HG03558 (cell line): ENCODE results near the gene UNC5C.

ENCODE experiments used
- ATAC-seq: cut with Tn5 transposase; IDR thresholded peaks from one replicate; pipeline ENCODE4 v1.9.1; 2021; ENCODE audit warnings: moderate number of reproducible peaks; ENCODE audit not compliant: unreplicated experiment; ENCODE audit errors: extremely low read depth

UNC5C gene

DNA sequence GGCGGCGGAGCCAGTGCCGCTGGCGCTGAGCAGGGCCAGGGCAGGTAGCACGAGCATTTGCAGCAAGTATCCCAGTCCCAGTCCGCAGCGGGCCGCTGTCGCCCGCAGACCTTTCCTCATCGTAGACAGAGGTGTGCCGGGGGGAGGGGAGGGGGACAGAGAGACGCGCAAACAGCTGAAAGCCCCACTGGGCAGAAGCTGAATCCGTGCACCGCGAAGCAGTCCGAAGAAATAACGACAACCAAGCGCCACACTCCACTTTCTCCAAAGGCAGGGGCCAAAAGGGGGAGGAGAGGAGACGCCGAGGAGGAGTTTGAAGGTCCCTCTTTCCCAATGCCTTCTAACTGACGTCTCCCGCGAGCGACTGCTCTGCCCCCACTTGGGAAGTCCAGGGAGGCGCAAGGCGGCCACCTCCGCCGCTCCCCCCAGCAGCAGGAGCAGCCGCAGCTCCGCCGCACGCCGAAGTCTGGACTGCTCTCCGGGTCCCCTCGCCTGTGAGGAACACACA is at the start of gene UNC5C:
TSS of gene UNC5C (minus strand) at position 236 of the 508 bp plus-strand sequence.
- no peak for ATAC-seq

DNA sequence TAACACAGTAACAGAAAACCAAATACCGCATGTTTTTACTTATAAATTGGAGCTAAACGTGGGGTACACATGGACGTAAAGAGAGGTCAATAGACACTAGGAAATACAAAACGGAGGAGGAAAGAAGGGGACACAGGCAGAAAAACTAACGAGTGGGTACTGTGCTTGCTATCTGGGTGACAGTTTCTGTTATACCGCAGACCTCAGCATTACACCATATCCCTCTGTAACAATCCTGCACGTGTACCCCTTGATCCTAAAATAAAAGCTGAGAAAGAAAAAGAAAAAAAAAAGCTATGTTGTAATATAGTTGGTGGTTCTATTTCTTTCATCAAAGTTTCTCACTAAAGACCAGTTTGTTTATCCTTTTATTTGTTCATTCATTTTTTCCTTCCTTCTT is 47.9 kb upstream of the UNC5C start:
- no peak for ATAC-seq

DNA sequence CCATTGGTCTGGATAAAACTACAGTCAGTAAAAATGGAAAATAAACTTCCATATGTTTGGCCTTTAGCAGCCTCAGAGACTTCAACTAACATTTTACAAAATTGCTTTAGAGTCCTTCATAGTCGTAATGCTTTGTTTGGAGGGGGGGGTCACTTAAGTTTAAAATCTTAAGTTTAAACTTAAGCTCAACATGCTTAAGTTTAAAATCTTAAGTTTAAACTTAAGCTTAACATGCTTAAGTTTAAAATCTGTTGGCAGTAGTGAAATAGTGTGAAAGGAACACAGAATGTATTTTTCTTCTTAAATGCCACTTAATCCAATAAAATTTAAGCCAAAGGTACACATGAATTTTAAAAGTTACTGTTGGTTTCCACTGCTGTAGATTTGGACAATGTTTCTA is 45.9 kb upstream of the UNC5C start:
- ATAC-seq = no peak

- ATAC-seq = no peak
These were observed 45.2 kb upstream of the UNC5C start for GRCh38 chr4:95594013-95594412.

DNA sequence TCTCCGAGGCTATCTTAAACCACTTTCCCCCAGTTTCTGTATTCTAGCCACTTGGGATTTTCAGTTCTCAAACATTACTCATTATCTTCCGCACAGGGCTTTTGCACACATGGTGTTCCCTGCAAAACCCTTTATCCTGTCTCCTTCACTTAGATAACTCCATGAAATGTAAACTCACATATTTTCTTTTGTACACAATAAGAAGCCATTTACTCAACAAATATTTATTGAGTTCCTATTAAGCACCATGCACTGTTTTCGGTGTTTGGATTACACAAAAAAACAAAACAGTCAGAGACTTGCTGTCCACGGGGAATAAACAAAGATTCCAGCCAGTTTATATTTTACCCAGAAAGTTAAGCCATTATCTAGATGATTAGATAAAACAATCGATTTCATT is 42.5 kb upstream of the UNC5C start:
- ATAC-seq = no peak

DNA sequence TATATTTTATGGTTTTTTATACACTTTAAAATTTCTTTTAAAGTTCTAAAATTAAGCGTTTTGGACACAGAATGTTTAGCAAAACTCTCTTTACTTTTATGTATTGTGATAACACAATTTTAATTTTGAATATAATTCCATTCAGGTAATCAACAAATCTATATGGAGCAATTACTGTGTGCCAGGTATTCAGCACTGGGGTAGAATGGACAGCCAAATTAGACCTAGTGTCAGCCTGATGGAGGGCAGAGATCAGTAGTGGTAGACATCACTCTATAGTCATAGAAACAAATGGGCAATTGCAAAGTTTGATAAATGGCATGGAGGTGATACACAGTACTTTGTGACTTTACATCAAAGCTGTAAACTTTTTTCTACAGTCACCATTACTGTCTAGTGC is 41.8 kb upstream of the UNC5C start:
- ATAC-seq = no peak

GRCh38 chr4:95585016-95585695 is 36.4 kb upstream of the UNC5C start:
- no peak for ATAC-seq

- ATAC-seq = no peak
These were observed 31.5 kb upstream of the UNC5C start for GRCh38 chr4:95580226-95580625.

DNA sequence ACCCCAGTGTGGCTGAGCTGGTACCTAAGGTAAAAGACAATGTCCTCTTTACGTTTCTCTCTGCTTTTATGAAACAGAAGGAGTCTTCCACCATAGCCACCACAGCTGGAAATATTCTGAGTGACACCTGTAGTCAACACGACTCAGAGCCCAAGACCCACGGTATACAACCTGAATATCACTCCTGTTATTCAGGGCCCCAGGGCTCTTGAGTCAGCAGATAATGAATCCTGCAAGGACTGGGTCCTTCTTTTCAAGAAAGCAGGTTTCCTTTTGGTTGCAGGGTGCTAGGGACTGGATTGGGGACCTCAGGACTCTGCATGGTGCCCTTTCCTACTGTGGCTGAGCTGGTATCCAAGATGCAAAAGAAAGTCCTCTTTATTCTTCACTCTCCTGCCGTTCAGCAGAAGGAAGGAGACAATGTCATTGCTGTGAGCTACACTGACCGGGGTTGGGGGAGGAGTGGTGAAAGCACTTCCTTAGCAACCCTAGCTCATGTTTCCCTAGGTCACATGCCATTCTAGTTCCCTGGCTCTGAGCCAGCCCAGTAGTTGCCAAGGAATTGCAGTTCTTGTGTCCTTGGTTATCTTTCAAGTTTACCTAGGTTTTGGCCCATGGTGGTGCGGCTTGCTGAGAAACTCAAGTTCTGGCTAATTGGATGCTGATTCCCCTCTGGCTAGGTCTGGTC is 23.7 kb upstream of the UNC5C start:
- ATAC-seq = no peak

DNA sequence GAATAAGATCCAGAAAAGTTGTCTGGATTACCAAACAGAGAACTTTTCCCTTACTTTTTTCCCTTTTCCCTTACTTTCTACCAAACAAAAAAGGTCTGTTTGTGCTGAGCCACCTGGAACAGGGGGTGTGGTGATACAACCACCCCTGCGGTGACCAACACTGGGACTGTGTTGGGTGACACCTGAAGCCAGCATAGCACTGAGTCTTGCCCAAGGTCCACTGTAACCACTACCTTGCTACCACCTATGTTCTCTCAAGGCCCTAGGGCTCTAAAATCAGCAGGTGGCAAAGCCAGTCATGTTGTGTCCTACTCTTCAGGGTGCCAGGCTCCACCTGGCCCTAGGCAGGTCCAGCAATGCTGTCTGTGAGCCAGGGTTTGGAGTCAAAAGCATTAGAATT is 22.8 kb upstream of the UNC5C start:
- ATAC-seq = no peak

DNA sequence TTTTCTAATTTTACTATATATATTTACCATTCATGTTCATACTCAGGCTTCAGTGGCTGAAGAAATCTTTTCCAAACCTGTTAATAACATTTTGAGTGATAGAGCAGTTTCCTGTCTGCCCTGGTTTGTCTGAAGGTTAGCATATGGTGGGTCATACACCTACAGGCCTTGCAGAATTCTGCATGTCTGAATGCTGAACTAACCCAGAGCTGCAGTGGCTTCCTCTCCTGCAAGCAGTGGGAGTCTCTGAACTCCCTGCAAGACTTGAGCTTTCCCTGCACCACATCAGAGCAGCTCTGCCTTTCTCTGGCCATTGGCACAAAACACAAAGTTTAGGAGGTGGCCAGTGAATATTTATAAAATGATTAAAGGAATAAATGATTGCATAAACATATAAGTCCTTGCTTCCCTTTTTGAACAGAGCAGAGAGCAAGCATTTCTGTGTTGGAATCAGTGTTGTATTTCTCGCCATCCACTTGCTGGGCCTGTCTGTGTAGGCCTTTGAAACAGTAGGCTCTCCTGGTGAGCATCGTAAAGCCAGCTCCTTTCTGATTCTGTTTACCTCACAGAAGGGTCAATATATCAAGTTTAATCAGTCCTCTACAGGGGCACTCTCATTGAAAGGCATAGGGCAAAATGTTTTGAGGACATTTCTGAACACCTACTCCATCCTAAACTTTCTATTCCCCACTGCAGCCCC is 15.0 kb upstream of the UNC5C start:
- ATAC-seq = no peak

GRCh38 chr4:95560774-95561173 is 12.0 kb upstream of the UNC5C start:
- ATAC-seq = no peak

DNA sequence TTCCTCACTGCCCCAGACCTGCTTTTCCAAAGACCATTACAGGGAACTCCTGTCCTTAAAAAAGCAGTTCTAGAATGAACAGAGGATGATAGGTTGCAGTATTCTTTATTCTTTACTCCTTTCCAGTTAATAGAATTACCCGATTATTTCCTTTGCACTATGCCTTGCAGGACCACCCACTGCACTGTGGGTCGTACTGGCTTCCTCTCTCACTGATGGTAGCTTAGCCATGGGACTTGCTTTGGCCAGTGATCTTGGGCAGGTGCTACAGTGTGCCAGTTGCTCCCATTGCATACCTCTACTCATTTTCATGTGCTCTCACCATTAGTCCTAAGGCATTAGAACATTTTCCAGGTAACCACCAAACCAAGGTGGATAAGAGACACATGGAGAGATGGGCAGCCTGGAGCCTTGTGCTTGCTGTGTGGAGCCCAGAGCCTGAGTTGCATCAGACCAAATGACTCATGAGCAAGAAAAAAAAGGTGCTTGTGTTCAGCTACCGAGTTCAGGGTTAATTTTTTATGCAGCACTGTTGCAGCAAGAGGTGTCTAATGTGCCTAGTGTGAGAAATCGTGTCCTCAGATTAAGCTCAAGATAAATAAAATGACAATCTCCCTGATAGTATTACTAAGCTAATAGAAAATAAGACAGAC is 7.6 kb upstream of the UNC5C start:
- ATAC-seq = no peak

GRCh38 chr4:95552942-95553550 is 4.3 kb upstream of the UNC5C start:
- ATAC-seq = no peak

GRCh38 chr4:95551653-95552052 is 2.9 kb upstream of the UNC5C start:
- no peak for ATAC-seq

- no peak for ATAC-seq
These were observed 1.6 kb upstream of the UNC5C start for GRCh38 chr4:95550115-95550987.

DNA sequence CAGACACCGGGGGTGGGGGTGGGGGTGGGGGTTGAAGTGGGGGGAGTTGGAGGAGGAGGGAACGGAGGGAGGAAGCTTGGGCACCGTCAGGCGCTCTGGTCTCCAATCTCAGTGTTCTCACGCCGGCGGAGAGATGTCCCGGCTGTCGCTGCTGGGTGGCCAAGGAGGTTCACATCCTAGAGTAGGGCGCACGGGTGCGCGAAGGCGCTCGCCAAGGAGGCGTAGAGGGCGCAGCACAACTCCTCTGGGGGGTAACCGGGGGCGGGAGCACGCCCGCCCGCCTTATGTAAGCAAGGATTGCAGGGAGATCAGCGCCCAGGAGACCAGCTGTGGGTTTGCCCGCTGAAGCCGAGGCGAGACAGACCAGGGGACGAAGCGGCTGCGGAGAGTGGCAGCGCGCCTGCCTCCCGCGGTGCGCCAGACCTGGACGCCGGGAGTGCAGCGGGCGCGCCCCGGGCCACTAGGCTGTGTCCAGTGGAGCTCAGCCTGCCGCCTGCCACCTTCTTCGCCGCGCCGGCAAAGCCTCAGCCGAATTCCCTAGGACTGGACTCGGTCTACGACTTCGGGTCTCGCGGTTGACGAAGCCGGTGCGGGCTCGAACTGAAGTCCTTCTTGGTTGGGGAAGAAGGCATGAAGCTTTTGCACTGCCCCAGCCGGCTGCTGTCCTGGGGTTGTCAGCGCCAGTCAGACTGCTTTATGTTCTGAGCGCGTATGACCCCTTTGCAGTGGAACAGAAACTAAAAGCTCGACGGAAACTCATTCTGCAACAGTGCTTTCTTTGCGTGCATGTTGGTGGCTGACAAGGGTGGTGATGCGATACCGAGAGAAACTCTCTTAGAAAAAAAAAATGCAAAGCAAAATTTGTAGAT is 707 bp upstream of the UNC5C start:
- ATAC-seq = peak; percentile 97

GRCh38 chr4:95547715-95548471 is 880 bp downstream of the UNC5C start:
- no peak for ATAC-seq
